GM18517 (cell line): ENCODE data around the gene CHCHD4.

Source experiments
- ATAC-seq: cut with Tn5 transposase; IDR thresholded peaks from one replicate; pipeline ENCODE4 v1.9.1; 2021; ENCODE audit warnings: mild to moderate bottlenecking, moderate library complexity; ENCODE audit not compliant: unreplicated experiment

The CHCHD4 gene

DNA sequence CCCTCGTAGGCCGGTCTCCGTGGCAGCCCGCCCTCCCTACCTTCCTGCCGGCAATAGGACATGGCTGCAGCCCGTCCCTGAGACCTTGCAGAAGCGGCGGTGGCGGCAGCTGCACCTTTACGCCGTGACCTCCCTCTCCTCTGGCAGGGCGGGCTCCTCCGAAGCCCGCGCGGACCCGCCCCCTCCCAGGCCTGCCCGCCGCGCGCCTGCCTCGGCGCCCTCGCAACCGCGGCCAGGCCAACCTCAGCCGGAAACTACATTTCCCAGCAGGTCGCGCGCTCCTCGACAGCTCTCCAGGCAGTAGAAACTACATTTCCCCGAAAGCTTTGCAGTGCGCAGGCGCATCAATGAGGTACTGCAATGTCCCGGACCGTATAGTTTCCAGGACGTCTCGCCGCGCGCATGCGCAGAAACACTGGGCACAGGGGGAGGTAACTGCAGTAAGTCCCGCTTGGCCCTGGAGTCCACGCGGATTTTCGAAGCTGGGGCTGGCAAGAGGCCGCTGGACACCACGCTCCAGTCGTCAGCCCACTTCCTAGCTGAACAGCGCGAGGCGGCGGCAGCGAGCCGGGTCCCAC is at the start of gene CHCHD4, which contains the start of gene TMEM43:
TSS of gene CHCHD4 (minus strand) at position 256 of the 578 bp plus-strand sequence. CDS start at position 62, 194 bp downstream.
TSS of gene TMEM43 (plus strand) at position 438 of the 578 bp plus-strand sequence. CDS start 142 bp downstream, outside the sequence.
- ATAC-seq = peak; percentile 97

DNA sequence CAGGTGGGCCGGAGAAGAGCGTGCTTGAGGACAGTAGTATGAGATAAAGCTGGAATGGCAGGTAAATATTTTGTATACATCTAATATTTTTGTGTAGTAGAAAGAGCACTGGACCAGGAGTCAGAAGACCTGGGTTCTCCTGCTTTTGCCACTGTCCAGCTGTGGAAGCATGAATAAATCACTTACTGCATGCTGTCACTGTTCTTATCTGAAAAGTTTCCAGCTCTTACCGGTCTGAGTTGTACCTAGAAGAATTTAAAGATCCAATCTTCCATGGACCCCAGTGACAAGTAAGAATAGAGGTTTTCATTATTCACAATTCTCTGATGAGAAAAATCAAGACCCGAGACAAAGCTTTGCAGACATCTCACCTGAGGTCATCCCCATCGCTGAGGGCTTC is 47.8 kb upstream of the CHCHD4 start:
- ATAC-seq = no peak

DNA sequence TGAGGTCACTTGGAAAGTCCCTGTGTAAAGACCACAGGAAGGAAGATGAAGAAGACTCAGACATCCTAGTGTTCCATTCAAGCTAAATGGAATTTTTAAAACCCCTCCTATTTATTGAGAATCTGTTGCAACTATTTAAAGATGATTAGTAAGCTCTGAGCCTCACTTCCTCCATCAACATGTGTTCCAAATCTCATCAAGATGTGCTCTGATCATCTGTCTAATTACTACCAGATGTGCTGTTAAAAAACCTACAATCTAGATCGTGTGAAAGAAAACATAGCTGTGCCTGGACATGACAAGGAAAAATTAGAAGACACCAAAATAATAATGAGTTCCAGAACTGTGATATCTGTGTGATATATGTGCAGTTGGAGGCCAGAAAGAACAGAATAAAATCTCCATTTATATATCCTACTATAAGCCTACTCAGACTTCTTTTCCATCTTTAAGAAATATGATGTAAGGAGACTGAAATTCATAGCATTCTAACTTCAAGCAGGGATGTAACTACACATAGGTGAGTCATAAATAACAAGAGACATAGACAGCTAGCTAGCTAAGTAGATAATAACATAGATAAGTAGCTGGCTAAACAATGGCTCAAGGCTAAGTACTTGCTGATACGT is 46.0 kb upstream of the CHCHD4 start:
- no peak for ATAC-seq

DNA sequence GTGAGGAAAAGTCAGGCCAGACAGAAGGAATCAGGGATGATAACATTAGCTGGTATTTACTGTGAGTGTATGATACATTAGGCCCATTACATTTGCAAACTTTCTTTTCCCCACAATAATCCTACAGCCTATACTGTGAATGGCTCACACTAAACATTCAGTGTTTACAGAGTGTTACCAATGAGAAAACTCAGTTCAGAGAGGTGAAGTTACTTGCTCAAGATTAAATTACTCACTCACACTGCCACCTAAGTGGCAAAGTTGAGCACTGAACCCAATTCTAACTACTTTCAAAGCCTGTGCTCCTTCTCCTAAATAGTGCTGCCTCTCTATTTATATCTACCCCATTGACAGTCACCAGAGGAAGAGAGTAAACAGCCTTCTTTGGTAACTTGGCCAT is 45.2 kb upstream of the CHCHD4 start:
- ATAC-seq = no peak

DNA sequence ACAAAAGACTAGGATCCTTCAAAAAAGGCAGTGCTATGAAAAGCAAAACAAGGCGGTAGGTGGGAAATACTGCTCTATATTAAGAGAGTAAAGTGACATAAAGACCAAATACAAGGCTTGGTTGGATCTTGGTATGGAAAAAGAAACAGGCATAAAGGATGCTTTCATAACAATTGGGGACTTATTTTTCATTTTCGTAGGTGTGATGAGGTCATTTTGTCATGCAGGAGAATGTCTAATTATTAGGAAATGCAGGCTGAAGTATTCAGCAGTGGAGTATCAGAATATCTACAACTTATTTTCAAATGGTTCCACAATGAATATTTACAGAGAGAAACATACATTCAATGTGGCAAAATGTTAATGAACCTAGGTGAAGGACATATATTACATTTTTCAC is 44.8 kb upstream of the CHCHD4 start:
- no peak for ATAC-seq

DNA sequence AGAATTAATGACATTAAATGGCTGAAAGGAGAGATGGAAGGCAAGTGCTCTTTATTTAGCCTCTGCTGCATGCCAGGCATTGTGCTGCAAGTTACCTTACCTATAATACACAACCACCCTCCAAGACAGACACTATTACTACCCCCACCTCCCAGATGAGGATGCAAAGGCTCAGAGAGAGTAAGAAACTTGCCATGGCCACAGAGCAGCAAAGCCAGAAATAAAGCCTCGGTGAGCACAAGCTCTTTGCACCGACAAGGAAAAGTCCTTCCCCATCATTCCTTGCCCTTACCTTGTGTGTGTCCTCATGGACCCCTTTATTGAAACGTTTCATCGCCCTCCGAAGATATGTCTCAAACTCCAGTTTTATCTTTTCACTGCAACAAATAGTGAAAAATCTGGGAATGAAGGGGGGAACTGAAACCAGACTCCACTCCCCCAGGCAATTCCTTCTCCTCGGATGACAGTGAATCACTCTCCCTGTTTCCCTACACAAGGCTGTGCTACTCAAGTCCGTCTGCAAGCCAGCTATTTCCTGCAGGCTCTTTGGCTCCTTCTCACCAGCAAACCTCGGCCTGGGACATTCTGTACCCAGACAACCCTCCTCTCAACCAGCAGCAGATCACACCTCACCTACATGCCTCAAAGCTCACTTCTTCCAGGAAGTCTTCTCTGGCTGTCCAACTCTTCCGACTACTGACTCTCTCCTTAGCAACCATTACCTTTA is 42.4 kb upstream of the CHCHD4 start:
- no peak for ATAC-seq

DNA sequence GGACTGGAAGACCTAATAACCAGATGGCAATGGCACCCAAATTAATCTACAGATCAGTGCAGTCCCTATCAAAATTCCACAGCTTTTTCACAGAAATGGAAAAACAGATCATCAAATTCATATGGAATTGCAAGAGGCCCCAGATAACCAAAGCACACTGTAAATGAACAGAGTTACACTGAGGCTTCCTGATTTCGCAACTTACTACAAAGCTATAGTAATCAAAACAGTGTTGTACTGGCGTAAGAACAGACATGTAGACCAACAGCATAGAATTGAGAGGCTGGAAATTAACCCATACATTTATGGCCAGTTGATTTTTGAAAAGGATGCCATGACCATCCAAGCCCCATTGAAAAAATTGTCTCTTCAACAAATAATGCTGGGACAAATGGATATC is 37.5 kb upstream of the CHCHD4 start:
- ATAC-seq = no peak

DNA sequence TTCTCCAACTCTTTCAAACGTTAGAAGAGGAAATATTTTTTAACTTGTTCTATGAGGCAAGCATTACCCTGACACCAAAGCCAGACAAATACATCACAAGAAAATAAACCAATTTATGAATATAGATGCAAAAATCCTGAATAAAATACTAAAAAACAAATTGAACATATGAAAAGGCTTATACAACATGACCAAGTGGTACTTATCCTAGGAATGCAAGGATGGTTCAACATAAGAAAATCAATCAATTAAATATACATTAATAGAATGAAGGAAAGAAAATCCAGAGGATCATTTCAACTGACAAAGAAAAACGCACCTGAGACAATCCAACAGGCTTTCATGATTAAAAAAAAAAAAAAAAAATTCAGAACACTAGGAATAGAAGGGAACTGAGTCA is 36.6 kb upstream of the CHCHD4 start:
- ATAC-seq = no peak

DNA sequence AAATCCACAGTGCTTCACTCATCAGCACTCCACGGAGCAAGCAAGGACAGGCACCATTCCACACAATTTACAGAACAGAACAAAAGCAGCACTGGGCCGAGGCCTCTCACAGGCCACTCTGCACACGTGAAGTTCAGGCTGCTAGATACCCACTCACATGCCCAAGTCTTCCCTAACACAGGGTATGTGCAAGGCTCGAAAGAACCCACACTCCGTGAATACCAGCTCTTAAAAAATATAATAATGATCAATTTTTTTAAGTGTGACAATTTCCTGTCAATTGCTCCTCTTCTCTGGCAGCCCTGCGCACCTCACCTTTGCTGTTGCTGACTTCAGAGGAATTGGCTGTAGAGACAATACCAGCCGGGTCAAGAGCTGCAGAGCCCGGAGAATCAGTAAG is 34.8 kb upstream of the CHCHD4 start:
- no peak for ATAC-seq

DNA sequence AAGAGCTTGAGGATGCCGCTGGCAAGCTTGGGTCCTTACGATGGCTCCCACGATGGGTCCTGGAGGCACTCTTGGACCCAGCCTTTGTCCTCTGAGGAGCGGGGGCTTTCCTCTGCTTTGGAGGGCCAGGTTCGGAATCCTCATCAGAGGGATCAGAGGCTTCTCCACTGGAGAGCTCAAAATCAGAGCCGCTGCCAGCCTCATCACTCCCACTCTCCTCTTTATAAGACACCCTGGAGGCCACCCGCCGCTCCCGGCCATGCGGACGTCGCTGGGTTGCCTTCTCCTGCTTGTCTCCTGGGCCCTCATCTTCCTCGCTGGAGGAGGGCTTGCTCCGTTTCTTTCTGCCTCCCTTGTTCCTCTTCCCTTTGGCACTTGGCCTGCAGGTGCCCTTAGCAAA is 33.7 kb upstream of the CHCHD4 start:
- ATAC-seq = no peak

DNA sequence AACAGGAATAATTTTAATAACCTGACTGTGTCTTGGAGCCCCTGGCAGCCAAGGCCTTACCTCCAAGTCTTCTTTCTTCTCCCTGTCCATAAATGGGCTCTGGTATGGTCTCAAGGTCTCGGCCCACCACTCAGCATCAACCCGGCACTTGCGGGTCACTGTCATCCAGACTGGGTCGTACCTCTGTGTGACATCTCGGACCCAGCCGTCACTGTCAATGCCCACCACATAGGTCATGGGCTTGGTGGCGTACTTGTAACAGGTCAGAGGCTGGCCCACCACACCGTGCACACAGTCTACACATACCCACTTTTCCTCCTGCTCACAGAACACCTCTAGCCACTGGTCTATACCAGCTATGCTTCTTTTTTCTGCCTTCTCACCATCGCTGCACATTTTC is 33.3 kb upstream of the CHCHD4 start:
- ATAC-seq = no peak

DNA sequence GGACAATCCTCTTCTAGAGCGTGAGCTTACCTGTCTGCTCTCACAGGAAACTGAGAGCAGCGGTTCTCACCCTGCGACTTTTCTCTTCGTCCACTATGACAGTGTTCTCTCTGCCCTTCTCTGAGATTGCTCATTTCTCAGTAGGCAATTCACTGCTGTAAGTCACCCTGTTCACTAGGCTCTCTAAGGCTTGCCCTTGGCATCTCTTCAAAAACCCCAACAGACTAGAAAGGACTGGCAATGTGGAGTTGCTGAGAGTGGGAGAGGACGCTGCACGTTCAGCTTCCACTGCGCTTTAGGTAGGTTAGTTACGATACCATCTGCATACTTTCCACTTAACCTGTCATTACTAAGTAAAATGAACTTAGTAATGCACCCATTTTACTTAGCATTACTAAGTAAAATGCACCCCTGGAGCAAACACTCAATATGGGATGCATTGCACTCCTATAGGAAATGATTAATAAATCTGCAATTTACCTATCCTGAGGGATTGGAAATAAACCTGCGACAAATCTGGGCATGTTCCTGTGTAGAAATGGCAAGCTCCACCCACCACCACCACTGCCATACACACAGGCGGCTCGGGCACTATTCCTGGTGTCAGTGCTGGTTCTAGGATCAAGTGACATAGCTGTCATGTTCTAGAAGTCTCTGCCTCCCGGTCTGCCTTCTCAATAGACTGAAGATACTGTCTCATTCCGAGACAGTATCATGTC is 32.3 kb upstream of the CHCHD4 start:
- no peak for ATAC-seq

DNA sequence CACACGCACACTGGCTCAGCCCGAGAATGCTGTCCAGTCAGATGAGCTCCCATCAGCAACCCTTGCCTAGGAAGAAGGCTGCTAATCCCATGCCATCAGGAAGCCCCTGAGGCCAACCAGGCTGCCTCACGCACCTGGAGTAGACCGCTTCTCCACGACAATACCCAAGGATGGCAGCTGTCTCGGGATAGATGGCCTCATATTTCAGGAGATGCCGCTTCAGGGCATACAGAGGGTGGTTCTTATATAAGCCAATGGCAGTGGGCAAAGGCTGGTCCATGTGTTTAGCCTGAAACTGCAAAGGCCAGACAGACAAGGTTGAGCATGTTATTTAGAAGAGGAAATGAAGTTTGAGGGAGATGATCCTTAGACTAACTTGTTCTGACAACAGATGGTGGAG is 31.5 kb upstream of the CHCHD4 start:
- no peak for ATAC-seq

DNA sequence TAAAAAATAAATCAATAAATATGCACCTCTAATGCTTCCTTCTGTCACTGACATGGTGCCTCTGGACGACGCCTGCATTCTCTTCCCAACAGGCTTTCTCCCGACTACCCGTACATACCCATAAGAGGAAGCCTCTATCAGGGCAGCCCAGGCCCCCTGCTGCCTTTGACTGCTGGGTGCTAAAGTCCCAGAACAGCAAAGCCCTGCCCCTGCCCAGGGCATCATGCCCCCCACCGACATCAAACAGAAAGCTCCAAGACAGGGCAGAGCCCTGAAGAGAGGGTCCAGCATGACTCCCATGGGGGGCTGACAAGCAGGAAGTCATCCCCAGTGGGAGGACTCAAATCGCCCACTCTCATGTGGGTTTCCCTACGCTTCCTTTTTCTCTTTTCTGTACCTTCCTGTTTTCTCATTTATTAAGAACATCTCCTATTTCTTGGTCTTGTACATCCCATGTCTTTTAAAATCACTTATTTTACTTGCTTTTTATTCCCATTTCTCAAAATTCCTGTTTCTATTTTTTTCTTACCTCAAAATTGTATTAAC is 30.3 kb upstream of the CHCHD4 start:
- ATAC-seq = no peak

DNA sequence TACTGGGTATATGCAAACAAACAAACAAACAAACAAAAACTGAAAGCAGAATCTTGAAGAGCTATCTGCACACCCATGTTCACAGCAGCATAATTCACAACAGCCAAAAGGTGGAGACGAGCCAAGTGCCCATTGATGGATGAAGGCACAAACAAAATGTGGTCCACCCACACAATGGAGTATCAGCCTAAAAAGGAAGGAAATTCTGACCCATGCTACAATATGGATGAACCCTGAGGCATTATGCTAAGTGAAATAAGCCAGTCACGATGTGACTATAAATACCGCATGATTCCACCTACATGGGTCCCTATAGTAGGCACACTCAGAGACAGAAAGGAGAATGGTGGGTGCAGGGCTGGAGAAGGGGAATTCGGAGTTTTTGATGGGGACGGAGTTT is 29.6 kb upstream of the CHCHD4 start:
- no peak for ATAC-seq

DNA sequence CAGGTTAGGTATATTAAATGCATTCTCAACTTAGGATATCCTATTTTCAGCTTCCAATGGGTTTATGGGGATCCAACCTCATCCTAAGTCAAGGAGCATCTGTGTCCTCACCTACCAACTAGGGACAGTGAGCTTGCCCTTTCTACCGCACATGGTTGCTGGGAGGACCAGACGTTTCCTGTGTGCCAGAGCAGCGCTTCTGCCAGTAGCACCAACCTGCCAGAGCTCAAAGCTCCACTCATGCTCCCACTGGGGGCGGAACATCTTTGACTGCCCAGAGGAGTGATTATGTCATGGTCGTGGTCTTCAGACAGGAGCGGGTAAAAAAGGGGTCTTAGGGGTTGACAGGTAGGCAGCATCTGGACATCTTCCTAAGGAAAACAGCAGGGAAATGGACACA is 29.0 kb upstream of the CHCHD4 start:
- ATAC-seq = no peak

DNA sequence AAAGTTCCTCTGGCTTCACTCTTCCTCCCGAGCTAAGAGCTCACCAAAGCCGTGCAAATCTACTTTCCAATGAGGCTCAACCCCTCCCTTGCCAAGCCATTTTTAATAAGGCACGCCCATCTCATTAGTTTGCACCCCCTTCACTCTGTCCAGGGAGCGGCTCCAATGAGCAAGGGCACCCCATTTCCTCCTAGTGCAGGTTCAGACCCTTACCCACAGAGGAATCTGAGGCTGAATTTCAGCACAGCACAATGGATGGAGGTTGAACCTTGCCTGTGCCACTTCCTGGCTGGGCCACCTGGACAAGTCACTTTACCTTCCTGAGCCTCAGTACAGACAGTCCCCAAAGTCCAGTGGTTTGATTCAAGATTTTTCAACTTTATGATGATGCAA is 28.3 kb upstream of the CHCHD4 start:
- no peak for ATAC-seq

DNA sequence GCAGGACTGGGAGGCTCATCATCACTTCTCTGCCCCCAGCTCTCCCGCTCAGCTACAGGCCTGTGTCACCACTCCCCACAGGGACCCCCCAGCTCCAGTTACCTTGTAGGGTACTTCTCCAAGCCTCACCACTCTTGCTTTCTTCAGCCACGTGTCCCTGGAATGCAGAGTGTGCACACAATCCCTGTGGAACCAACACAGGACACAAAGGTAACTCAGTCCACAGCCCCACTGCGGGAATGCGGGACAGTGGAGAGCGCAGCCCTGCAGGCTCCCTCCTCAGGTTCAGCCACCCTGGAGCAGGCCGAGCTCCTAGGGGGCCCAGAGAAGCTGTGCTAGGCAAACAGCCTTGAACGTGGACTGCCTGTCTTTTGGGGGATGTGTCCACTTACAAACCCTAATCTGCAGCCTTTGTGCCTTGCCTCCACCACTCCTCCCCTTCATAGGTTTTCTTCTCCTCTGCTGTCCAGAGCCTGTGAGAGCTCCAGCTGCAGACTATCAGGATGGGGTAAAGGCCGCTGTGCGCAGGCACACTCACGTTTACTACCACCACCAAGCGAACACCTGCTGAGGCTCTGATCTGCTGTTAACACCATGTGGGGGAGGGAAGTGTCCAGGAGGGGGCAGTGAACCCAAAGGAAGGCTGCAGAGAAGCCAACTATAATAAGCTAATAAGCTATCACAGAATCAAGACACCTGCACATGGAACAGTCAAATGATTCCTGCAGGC is 27.7 kb upstream of the CHCHD4 start:
- ATAC-seq = no peak

DNA sequence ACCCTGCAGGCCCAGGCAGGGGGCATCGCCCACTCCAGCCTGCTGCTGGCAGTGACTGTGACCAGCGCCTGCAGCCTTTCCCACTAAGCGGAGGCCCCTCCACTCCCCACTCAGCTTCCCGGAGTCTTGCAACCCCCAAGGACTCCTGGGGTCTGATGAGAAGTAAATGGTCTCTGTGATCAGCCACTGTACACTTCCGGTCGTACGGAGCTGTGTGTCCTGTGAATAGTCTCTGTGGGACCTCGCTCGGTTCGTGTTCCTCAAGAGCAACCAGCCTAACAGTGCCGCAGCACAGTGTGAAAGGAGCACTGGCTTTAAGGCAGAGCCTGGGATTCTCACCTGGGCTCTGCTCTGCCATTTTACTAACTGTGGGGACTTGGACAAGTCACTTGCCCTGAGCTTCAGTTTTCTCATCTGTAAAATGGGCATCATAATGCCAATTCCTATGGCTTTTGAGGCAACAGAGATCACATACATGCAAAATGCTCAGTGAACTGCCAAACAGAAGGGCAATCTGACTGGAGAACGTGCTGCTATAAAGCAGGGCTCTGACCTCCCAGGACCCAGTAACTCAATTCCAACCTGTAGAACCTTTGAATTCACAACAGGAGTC is 26.9 kb upstream of the CHCHD4 start:
- ATAC-seq = no peak

DNA sequence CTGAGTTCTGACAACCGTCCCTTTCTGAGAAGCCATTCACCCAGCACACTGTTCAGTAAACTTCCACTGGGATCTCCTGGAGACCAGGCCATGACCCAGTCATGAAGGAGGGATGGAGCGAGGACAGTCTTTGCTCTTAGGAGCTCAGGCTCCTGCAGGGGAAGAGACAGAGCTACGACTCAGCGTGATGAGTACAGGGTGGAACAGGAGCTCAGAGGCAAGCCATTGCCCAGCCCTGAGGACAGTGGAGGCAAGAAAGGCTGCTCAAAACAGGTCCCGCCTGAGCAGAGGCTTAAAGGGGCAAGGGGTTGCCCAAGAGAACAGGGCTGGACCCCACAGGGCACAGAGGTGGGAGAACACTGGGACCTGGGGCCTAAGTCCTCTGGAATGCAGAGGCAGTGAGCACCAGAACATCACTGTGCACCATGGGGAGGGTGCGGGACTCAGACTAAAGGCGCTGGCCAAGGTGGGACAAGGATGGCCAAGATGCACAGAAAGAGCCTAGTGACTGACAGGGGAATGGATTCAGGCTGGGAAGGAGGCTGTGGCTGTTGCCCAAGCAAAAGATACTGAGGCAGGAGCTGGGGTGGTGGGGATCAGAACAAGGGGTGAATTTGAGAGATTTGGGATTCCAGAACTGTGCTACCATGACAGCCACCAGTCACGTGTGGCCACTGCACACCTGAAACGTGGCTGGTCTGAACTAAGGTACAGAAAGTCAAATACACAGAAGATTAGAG is 26.0 kb upstream of the CHCHD4 start:
- no peak for ATAC-seq
